SU-DHL-6 (cell line): Measurements from ENCODE around the gene NCR3LG1.

Experiments
- CTCF ChIP-seq: fragments of 200-600 bp; sonication (generic); IDR thresholded peaks from one replicate; pipeline ENCODE4 v1.5.1; 2017; ENCODE audit warnings: antibody characterized with exemption, mild to moderate bottlenecking, low read length, moderate library complexity; ENCODE audit not compliant: insufficient read depth, poor library complexity, severe bottlenecking
- EZH2phosphoT487 ChIP-seq: fragments of 200-600 bp; sonication (generic), shearing (Covaris generic); conservative IDR thresholded peaks from 2 replicates; pipeline ENCODE4 v1.6.1; 2018; ENCODE audit warnings: mild to moderate bottlenecking, antibody characterized with exemption, low read length, moderate library complexity, mixed read lengths

DNA sequence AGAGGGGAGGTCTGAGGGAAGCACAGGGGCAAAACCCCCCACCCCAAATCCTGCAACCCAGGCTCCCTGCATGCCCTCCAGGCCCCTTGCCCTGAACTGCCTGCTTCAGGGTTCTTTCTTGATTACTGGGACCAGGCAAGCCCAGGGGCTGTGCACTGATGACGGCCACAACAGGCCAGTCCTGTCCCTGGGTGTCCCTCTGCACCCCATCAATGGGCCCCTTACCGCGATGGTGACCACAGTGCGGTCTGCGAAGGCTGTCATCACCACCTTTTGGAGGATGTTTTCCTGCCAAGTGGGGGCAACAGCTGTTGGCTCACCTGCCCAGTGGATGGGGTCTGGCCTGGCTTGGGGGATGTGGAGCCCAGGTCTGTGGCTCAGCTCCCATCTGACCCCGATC is 41.9 kb downstream of the NCR3LG1 start:
- TF ChIP-seq CTCF (no peak), EZH2phosphoT487 (no peak)
